Tibial nerve (tissue), 4 donors: Measurements from ENCODE around the gene CATSPER2.
"Not testable (repeated sequence)": the region's sequence is repeated elsewhere in the genome, so short reads cannot be mapped to it uniquely, and the experiment has no call there.

ENCODE experiments used
- CTCF ChIP-seq, 5 experiments: fragments of 200-600 bp in 3 of 5; fragments of 450-650 bp in 2 of 5; sonication (generic) in 3 of 5; IDR thresholded peaks; one replicate each; pipeline ENCODE4 v1.5.1; 2016 to 2019; ENCODE audit warnings: antibody characterized with exemption in 5 of 5, mild to moderate bottlenecking in 3 of 5, moderate library complexity in 2 of 5
- EP300 ChIP-seq, 2 donors: sonication (generic); formaldehyde crosslinking; IDR thresholded peaks; one replicate each; pipeline ENCODE4 v1.6.1; 2017; ENCODE audit warnings: antibody characterized with exemption in 2 of 2, mild to moderate bottlenecking in 1 of 2
- POLR2A ChIP-seq, 2 donors: fragments of 450-650 bp; IDR thresholded peaks; one replicate each; pipeline ENCODE4 v1.6.1; 2017; ENCODE audit warnings: antibody characterized with exemption in 2 of 2, mild to moderate bottlenecking in 2 of 2, moderate library complexity in 2 of 2

DNA sequence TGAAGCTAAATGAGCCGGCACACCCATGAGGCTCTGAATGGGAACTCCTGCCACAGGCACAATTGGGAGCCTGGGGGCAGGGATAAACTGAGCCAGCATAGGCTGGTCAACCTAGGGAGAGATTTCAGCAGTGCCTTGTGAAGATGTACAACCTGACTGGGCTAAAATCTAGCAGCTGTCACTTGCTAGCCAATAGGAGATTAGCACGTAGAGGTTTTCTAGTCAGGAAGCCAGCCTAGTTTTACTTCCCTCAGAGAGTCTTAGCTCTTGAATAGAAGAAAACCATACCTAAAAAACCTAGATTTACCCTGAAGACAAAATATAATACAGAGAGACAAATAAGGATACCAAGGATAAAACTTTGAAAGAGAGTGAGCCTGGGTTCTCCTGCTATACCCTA is 13.6 kb upstream of the CATSPER2 start:
- TF ChIP-seq CTCF, EP300, POLR2A (IDR thresholded peaks at IDR 0.05): not testable (repeated sequence)
